T-cell (primary cell): ENCODE measurements around the gene CLEC17A. TPM values are rescaled to one million over a fixed set of nuclear protein-coding genes. Genes with fewer than 3 reads are reported as not detected.
"Not testable (repeated sequence)": the region's sequence is repeated elsewhere in the genome, so short reads cannot be mapped to it uniquely, and the experiment has no call there.

Source experiments
- ATAC-seq, 4 experiments: fragments of 200-7000 bp in 3 of 4; fragments of 150-1000 bp in 1 of 4; cut with Tn5 transposase; replicated peaks in 1 of 4; 1 replicate in 3 of 4; 2 replicates in 1 of 4; pipeline ENCODE4 v1.10.0; 2021; ENCODE audit warnings: moderate library complexity in 3 of 4, mild to moderate bottlenecking in 2 of 4, moderate number of reproducible peaks in 1 of 4
- CTCF ChIA-PET, 2 donors: fragments of 300-600 bp; sonication (Branson Sonifier 250); formaldehyde crosslinking; loops; one replicate each; lab custom pipeline; 2022; ENCODE audit warnings: antibody characterized with exemption in 2 of 2; lab: Charles Lee
- POLR2A ChIA-PET, 2 donors: fragments of 300-600 bp; sonication (Branson Sonifier 250); formaldehyde crosslinking; loops; one replicate each; lab custom pipeline; 2022; ENCODE audit warnings: antibody characterized with exemption in 2 of 2; lab: Charles Lee
- DNase-seq, 35 experiments: peaks; one replicate each; pipeline versions ENCODE4 v3.0.0 to v3.0.0-alpha.2; 2013 to 2023
- H3K27ac ChIP-seq: one replicate; pipeline ENCODE4 v1.5.1; 2013; ENCODE audit warnings: low read length
- H3K27me3 ChIP-seq, 2 experiments: replicated peaks in 1 of 2; 1 replicate in 1 of 2; 2 replicates in 1 of 2; pipeline versions ENCODE4 v1.6.1 to v1.7.0; 2013; ENCODE audit warnings: low read length in 1 of 2, mixed read lengths in 1 of 2; ENCODE audit not compliant: control insufficient read depth in 2 of 2, insufficient read depth in 2 of 2; ENCODE audit errors: extremely low read depth in 1 of 2
- H3K36me3 ChIP-seq, 2 donors: 1 replicate in 1 of 2; 2 replicates in 1 of 2; pipeline versions ENCODE4 v1.6.1 to v1.7.0; 2013; ENCODE audit warnings: low read length in 1 of 2; ENCODE audit not compliant: control insufficient read depth in 2 of 2, insufficient read depth in 1 of 2; ENCODE audit errors: extremely low read depth in 1 of 2
- H3K4me1 ChIP-seq, 2 experiments: 1 replicate in 1 of 2; 2 replicates in 1 of 2; pipeline versions ENCODE4 v1.6.1 to v1.7.0; 2013; ENCODE audit warnings: low read length in 2 of 2, mixed read lengths in 1 of 2; ENCODE audit not compliant: insufficient read depth in 2 of 2, control insufficient read depth in 1 of 2; ENCODE audit errors: extremely low read depth in 1 of 2
- H3K4me3 ChIP-seq, 2 donors: 1 replicate in 1 of 2; 2 replicates in 1 of 2; pipeline versions ENCODE4 v1.5.1 to v1.7.0; 2013; ENCODE audit warnings: mild to moderate bottlenecking in 2 of 2, low read length in 1 of 2, moderate library complexity in 1 of 2; ENCODE audit not compliant: control insufficient read depth in 1 of 2; ENCODE audit errors: extremely low read depth in 1 of 2
- H3K9me3 ChIP-seq: 2 replicates; pipeline ENCODE4 v1.7.0; 2013
- H3K27ac Mint-ChIP-seq, 2 donors: one replicate each; pipeline ENCODE4 v1.8.0; 2020 to 2021; ENCODE audit warnings: mild to moderate bottlenecking in 2 of 2, mixed read lengths in 2 of 2
- H3K27me3 Mint-ChIP-seq, 2 donors: one replicate each; pipeline ENCODE4 v1.8.0; 2021 to 2022; ENCODE audit warnings: mixed read lengths in 2 of 2
- H3K36me3 Mint-ChIP-seq: one replicate; pipeline ENCODE4 v1.8.0; 2021; ENCODE audit warnings: mixed read lengths
- H3K4me1 Mint-ChIP-seq, 3 donors: one replicate each; pipeline ENCODE4 v1.8.0; 2020 to 2022; ENCODE audit warnings: mixed read lengths in 3 of 3, mild to moderate bottlenecking in 1 of 3
- H3K4me3 Mint-ChIP-seq, 3 donors: one replicate each; pipeline ENCODE4 v1.8.0; 2020 to 2022; ENCODE audit warnings: mild to moderate bottlenecking in 3 of 3, mixed read lengths in 3 of 3, moderate library complexity in 3 of 3
- H3K9me3 Mint-ChIP-seq, 3 donors: one replicate each; pipeline ENCODE4 v1.8.0; 2020 to 2022; ENCODE audit warnings: mixed read lengths in 3 of 3
- WGBS: methylation state at CpG from one replicate; pipeline ENCODE4 v1.1.5; 2013; ENCODE audit warnings: missing lambda C conversion rate; ENCODE audit not compliant: insufficient coverage; 5-methylcytosine and 5-hydroxymethylcytosine counted together
- total RNA-seq, 35 experiments: library from RNA in 6 of 35; stranded (reverse) in 6 of 35; fragments of 120-200 nt in 1 of 35; gene quantifications; one replicate each; pipeline versions ENCODE4 v1.2.1 to v1.2.4 and lab custom pipeline; 2013 to 2026

CLEC17A gene
- total RNA-seq, 5 donors from 2014 or later (not counting 1 experiment from before 2014, with no cell fraction given): 0.40 to 5.2 (median 1.1) TPM

- ATAC-seq: no peak
- Histone ChIP-seq H3K4me3 (no peak overlapping the region), H3K9me3 (no peaks in the 10 kb centered on the region), H3K27me3 (no peaks in the 10 kb centered on the region), H3K4me1 (peaks cover 2 to 80% of the 10 kb centered on the region in 2 experiments), H3K36me3 (peaks cover 19 to 31% of the 10 kb centered on the region in 2 donors), H3K27ac (peak overlapping the region; percentile 54)
- Mint-ChIP-seq H3K4me1 (peaks cover 12 to 35% (median 33%) of the 10 kb centered on the region in 3 donors), H3K4me3 (no peak overlapping the region), H3K9me3 (no peaks in the 10 kb centered on the region), H3K27me3 (no peaks in the 10 kb centered on the region), H3K36me3 (peaks cover 5% of the 10 kb centered on the region), H3K27ac (no peak overlapping the region)
- DNase-seq: no peak
- ChIA-PET POLR2A (no interaction called here), CTCF (no interaction called here)
- 84% methylated on average over 7 of the region's 8 CpGs for WGBS
These were observed 21.6 kb upstream of the CLEC17A start for GRCh38 chr19:14561249-14561648.

GRCh38 chr19:14561847-14562351 lies 21.0 kb upstream of the CLEC17A start:
- Mint-ChIP-seq H3K4me3 (no peak overlapping the region), H3K4me1 (peaks cover 6 to 32% (median 29%) of the 10 kb centered on the region in 3 donors), H3K36me3 (peaks cover 5% of the 10 kb centered on the region), H3K9me3 (no peaks in the 10 kb centered on the region), H3K27ac (peak overlapping the region in 1 of 2 donors; percentile 64), H3K27me3 (no peaks in the 10 kb centered on the region)
- WGBS: 79% methylated on average over 17 of the region's 22 CpGs
- ATAC-seq: no peak
- peak overlapping the region; percentile 54 for H3K27ac ChIP-seq
- peaks cover 20 to 31% of the 10 kb centered on the region in 2 donors for H3K36me3 ChIP-seq
- peaks cover 0 to 78% of the 10 kb centered on the region in 2 experiments for H3K4me1 ChIP-seq
- no peaks in the 10 kb centered on the region for H3K9me3 ChIP-seq
- peak in 8 of 35 experiments; percentile 18 to 35 (median 21) for DNase-seq
- H3K27me3 ChIP-seq: no peaks in the 10 kb centered on the region
- POLR2A ChIA-PET: no interaction called here
- CTCF ChIA-PET: interaction anchor here in 1 of 2 donors (0.8 kb wide), 1 partner anchor 9 kb away, joined by 4 read pairs; no protein-coding TSS in a partner anchor
- no peak overlapping the region for H3K4me3 ChIP-seq

- CTCF ChIA-PET: no interaction called here
- H3K4me3 Mint-ChIP-seq: no peak overlapping the region
These were observed 20.0 kb upstream of the CLEC17A start for GRCh38 chr19:14562660-14563589.

GRCh38 chr19:14563590-14563926 lies 19.3 kb upstream of the CLEC17A start:
- Histone ChIP-seq H3K27me3 (no peaks in the 10 kb centered on the region), H3K9me3 (no peaks in the 10 kb centered on the region), H3K36me3 (peaks cover 23 to 37% of the 10 kb centered on the region in 2 donors), H3K4me3 (no peak overlapping the region), H3K27ac (no peak overlapping the region), H3K4me1 (peaks cover 0 to 81% of the 10 kb centered on the region in 2 experiments)
- no peak for DNase-seq
- Mint-ChIP-seq H3K27ac (no peak overlapping the region), H3K4me3 (no peak overlapping the region), H3K36me3 (peaks cover 9% of the 10 kb centered on the region), H3K27me3 (no peaks in the 10 kb centered on the region), H3K9me3 (no peaks in the 10 kb centered on the region), H3K4me1 (peaks cover 18 to 39% (median 35%) of the 10 kb centered on the region in 3 donors)
- ChIA-PET CTCF (no interaction called here), POLR2A (no interaction called here)
- ATAC-seq: no peak
- 94% methylated on average over 16 of the region's 16 CpGs for WGBS

More at GRCh38 chr19:14562660-14563589, 20.0 kb upstream of the CLEC17A start:
- POLR2A ChIA-PET: no interaction called here
- no peaks in the 10 kb centered on the region for H3K9me3 ChIP-seq
- 95% methylated on average over 19 of the region's 23 CpGs for WGBS
- H3K36me3 ChIP-seq: peaks cover 20 to 35% of the 10 kb centered on the region in 2 donors
- DNase-seq (no peak), ATAC-seq (no peak)
- Mint-ChIP-seq H3K27ac (peak overlapping the region; percentile 39 to 44), H3K9me3 (no peaks in the 10 kb centered on the region), H3K4me1 (peaks cover 12 to 41% (median 37%) of the 10 kb centered on the region in 3 donors), H3K36me3 (peaks cover 5% of the 10 kb centered on the region), H3K27me3 (no peaks in the 10 kb centered on the region)
- H3K27ac ChIP-seq: peak overlapping the region; percentile 54
- peak overlapping the region in 1 of 2 donors; percentile 9 for H3K4me3 ChIP-seq
- peaks cover 0 to 85% of the 10 kb centered on the region in 2 experiments for H3K4me1 ChIP-seq
- H3K27me3 ChIP-seq: no peaks in the 10 kb centered on the region

GRCh38 chr19:14563989-14564651 lies 18.8 kb upstream of the CLEC17A start:
- Histone ChIP-seq H3K4me3 (no peak overlapping the region), H3K4me1 (peaks cover 0 to 79% of the 10 kb centered on the region in 2 experiments), H3K36me3 (peaks cover 24 to 38% of the 10 kb centered on the region in 2 donors), H3K27ac (no peak overlapping the region), H3K27me3 (no peaks in the 10 kb centered on the region), H3K9me3 (no peaks in the 10 kb centered on the region)
- Mint-ChIP-seq H3K4me1 (peaks cover 22 to 40% (median 34%) of the 10 kb centered on the region in 3 donors), H3K27ac (peak overlapping the region in 1 of 2 donors; percentile 68), H3K9me3 (no peaks in the 10 kb centered on the region), H3K27me3 (no peaks in the 10 kb centered on the region), H3K4me3 (no peak overlapping the region), H3K36me3 (peaks cover 9% of the 10 kb centered on the region)
- ATAC-seq: peak; percentile 28 to 68 (median 52)
- peak in 27 of 35 experiments; percentile 22 to 61 (median 40) for DNase-seq
- 100% methylated on average over 2 of the region's 33 CpGs for WGBS
- ChIA-PET CTCF (no interaction called here), POLR2A (no interaction called here)

DNA sequence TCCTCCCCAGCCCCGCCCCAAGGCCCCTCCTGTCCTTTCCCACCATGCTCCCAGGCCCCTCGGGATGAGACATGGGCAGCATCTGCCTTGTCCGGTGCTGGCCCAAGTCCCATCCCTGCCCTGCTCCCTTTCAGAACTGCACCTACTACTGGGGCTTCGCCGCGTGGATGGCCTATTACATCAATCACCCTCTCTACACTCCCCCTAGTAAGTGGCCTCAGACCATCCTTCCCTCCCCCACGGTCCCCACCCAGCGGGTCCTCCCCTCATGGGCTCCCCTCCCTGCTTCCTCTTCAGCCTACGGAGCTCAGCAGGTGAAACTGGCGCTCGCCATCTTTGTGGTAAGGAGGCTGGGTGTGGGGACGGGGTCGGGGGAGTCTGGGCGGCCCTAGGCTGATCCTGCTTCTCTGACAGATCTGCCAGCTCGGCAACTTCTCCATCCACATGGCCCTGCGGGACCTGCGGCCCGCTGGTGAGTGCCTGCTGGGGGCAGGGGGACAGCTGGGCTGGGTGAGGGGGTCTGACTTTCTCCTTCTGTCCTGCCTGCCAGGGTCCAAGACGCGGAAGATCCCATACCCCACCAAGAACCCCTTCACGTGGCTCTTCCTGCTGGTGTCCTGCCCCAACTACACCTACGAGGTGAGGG lies 18.1 kb upstream of the CLEC17A start:
- H3K27me3 ChIP-seq, H3K9me3 ChIP-seq, H3K27ac ChIP-seq, CTCF ChIA-PET, DNase-seq, H3K9me3 Mint-ChIP-seq, H3K27ac Mint-ChIP-seq, H3K27me3 Mint-ChIP-seq, H3K4me3 Mint-ChIP-seq, POLR2A ChIA-PET, H3K4me3 ChIP-seq: not testable (repeated sequence)
- WGBS: 84% methylated on average over 5 of the region's 22 CpGs
- peaks cover 0 to 78% of the 10 kb centered on the region in 2 experiments for H3K4me1 ChIP-seq
- peak in 1 of 4 experiments; percentile 8 for ATAC-seq
- peaks cover 22 to 44% (median 36%) of the 10 kb centered on the region in 3 donors for H3K4me1 Mint-ChIP-seq
- peaks cover 26 to 38% of the 10 kb centered on the region in 2 donors for H3K36me3 ChIP-seq
- peaks cover 12% of the 10 kb centered on the region for H3K36me3 Mint-ChIP-seq
